Stimulated activated CD8-positive, alpha-beta memory T cell treated with anti-CD3 and anti-CD28 coated beads, Interleukin-4, amount 100 ng/mL, for 1 hour (primary cell): ENCODE data around the gene ATP6V0D1.

Experiments
- DNase-seq, 2 donors: peaks; one replicate each; pipeline ENCODE4 v3.0.0-alpha.2; 2020; ENCODE audit warnings: low read depth in 2 of 2, low spot score in 1 of 2

Gene ATP6V0D1

GRCh38 chr16:67409631-67410030 lies 71.3 kb downstream of the ATP6V0D1 start:
- no peak for DNase-seq

DNA sequence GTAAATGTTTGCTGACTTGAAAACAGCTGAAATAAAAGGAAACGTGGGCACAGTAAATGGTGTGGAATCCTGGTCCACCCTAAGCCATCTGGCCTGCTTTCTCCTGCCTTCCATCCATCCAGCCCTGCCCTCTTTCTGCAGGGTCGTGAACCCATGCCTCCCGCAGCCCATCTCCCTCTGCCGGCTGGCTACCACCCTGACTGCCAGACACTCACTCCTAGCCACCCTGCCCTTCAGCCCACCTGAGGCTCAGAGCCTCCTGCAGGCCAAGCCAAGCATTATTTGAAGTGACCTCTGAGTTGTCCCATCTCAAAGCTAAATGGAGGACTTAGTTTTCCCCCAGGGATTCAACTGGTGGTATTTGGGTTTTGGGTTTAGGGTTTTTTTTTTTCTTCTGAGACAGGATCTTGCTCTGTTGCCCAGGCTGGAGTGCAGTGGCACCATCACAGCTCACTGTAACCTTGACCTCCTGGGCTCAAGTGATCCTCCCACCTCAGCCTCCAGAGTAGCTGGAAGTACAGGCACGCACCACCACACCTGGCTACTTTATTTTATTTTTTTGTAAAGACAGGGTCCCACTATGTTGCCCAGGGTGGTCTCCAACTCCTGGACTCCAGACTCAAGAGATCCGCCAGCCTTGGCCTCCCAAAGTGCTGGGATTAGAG lies 73.0 kb downstream of the ATP6V0D1 start:
- no peak for DNase-seq

DNA sequence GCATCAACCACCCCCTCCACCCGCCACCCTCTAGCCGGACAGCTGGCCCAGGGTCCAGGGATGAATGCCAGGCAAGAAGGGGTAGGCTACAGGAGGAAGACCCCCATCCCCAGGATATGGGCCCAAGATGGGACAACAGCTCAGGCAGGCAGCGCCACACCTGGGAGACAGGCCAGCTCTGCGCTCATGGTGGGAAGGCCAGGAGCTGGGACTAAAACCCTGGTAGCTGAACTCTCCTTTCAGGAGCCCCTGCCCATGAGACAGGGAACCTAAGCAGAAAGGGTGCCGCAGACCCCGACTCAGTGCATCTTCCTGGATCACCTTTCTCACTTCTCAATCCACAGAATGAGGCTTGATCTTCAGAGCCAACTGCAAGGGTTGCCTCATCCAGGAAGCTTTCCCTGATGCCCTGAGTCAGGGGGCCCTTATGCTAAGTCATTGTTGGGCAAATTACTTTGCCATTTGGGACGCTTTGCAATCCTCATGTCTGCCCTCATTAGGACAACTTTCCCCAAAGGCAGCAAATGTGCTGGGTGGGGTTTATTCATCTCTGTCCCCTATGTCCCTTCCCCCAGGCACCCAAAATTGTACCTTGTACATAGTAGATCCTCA lies 73.7 kb downstream of the ATP6V0D1 start:
- no peak for DNase-seq

DNA sequence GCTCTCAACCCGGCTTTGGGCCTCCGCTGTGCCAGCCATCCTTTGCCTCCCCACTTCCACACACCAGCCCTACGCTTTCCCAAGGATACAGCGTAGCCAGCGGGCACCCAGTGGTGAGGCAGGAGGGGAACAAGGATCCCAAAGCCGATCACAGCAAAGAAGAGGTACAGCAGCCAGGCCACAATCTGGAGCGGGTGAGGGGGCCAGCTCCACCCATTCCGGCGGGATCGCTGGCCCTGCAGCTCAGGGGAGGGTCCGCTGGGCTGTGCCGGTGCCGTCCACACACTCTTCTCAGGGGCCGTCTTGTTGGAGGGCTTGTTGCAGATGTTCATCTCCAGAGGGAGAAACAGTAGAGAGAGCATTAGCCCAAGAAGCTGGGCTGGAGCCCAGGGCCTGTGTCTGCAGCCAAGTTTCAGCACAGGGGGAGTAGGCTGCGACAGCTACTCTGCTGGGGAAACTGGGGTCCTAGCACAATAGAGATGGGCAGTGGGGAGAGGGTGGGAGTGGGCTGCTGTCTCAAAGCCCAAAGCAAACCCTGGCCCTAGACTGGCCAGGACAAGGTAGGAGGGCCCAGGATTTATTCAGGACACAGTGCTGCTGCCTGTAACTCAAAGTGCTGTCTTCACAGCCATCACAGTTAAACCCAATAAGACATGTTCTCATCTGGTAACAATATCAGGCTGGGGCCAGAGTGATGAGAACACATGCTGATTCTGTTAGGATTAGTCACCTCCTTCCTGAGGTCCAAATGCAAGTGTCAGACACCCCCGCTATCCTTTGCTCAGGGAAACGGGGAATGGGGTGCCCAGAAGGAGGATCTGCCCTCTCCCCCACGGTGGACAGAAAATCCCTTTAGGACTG lies 74.6 kb downstream of the ATP6V0D1 start:
- no peak for DNase-seq

- no peak for DNase-seq
These were observed 75.6 kb downstream of the ATP6V0D1 start for GRCh38 chr16:67405336-67405735.

DNA sequence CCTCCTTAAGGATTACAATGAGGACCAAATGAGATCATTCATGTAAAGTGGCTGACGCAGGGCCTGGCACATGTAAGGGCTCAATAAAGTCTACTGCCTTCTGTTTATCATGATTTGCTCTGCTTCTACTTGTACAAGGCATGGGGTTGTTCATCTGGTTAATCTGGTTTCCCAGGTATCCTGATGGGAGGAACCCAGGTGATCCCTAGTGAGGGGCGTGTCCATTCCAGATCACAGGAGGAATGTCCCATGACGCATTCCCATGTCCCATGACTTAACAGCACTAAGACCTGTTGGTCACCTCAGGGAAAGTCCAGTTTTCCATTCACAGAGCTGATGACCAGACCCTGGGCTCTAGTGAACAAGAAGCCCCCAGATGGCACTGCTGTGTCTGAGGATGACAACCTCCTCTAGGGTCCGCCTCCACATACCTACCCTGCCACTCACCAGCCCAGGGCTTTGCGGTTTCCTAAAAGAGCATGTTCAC lies 76.2 kb downstream of the ATP6V0D1 start:
- DNase-seq = no peak

DNA sequence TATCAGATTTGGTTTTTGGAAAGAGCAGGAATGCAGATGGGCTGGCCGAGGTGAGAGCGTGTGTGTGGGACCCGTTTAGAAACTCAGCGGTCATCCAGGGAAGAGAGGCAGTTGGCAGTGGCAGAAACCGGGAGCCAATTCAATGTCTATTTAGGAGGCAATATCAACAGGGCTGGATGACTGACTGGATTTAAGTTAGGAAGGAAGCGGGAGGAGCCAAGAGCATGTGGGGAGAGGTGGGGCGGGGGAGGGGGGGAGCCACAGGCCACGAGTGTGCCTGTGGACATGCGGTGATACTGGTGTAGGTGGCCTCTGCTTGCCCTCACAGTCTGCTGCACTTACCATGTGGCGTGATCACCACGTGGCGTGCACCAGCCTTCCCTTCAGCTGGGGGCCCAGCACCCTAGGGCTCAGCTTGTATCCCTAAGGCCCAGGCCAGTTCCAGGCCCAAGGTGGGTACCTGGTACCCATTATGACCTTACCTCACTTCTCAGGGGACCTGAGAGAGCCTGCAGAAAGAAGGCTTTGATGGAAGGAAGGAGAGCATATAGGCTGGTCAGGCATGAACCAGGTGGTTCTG lies 76.9 kb downstream of the ATP6V0D1 start:
- no peak for DNase-seq

- no peak for DNase-seq
These were observed 80.1 kb downstream of the ATP6V0D1 start for GRCh38 chr16:67400901-67401300.

GRCh38 chr16:67399749-67400704 lies 80.9 kb downstream of the ATP6V0D1 start:
- DNase-seq = no peak

GRCh38 chr16:67399218-67399733 lies 81.7 kb downstream of the ATP6V0D1 start:
- DNase-seq = no peak

- no peak for DNase-seq
These were observed 82.3 kb downstream of the ATP6V0D1 start for GRCh38 chr16:67398546-67399217.

DNA sequence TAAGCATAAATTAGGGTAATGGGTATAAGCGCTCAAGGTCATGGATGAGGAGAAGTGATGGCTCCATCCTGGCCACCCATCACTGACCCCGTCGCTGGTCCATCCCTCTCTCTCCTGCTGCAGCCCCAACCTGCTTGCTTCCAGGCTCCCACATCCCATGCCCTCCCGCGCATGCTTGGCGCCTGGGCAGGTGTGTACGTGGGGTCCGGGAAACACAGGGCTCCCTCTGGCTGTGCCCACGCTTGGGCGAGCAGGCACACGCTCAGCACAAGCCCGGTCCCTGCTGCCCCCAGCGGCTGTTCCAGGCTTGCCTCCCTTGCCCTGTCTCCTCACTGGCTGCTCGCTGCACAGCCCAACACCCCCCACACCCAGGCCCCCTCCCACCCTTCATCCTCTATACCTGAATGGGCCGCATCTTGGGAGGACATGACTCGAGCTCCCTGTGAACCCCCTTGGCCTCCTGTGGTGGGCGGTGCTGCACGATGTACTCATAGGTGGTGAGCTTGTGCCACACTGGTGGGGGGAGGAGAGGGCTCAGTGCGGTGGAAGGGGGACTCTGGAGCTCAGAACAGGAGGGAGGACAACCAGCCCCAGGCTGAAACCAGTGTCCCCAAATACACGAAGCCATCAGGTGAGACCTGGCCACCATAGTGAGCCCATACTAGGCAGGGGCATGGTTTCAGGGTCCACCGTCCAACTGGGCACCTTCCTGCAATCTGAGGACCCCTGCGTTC lies 83.0 kb downstream of the ATP6V0D1 start:
- no peak for DNase-seq

DNA sequence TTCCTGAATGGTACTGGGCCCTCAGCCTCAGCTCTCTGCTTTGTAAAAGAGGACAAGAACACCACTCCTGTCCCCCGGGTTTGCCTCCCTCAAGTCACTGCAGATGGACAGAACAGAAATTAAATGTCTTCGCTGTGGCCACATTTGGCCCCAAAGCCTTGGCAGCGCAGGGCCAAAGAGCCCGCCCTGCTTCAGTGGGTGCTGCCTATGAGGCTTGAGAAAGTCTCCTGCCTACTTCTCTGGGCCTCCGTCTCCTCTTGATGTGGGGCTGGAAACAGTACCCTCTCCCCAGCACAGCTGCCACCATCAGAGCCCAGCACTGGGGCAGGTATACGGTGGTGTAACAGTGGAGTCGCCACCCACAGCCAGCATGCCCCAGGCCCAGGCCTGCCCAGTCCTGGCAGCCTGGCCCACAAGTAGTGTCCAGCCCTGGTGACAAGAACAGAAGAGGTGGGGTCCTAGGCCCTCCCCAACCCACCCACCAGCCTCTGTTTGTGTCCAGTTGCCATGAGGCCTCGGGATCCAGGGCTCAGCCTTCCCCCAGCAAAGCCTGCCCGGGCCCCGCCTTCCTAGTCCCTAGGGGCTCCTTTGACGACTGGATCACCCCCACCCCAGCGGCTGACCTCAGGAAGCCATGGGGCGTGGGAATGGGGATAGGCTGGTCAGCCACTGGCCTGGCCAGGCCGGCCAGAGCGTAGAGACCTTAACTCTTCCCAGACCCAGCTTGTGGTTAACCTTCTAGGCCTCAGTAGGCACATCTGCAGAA lies 83.7 kb downstream of the ATP6V0D1 start:
- no peak for DNase-seq

GRCh38 chr16:67396159-67397035 lies 84.6 kb downstream of the ATP6V0D1 start:
- DNase-seq = no peak

DNA sequence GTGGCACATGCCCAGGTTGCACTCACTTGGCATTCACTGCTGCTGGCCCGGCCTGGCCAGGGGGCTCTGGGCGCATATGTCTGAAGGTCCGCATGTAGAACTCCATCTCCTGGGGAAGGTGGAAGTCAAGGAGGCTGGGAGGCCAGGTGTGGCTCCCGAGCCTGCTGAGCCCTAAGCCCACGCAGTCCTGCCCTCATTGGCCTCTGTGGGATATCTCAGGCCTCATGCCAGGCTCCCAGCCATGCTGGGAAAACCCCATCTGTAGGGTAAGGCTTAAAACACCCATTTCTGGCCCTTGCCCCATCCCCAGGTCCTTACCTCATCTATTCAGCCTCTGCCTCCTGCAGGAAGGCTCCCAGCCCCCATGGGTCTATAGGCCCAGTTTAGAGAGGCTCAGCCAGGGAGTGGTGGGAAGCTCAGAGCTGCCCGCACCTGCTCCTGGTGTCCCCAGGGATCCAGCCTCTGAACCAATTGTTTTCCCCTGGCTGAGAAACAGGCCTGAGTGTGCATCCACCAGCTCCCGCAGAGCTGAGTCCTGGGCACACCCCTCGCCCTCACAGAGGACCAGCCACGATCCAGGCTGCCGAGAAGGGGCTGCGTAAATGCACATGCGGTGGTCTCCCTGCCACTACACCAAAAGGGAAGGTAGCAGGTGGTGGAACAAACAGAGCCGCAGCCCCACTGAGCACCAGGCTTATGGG lies 85.3 kb downstream of the ATP6V0D1 start:
- no peak for DNase-seq

DNA sequence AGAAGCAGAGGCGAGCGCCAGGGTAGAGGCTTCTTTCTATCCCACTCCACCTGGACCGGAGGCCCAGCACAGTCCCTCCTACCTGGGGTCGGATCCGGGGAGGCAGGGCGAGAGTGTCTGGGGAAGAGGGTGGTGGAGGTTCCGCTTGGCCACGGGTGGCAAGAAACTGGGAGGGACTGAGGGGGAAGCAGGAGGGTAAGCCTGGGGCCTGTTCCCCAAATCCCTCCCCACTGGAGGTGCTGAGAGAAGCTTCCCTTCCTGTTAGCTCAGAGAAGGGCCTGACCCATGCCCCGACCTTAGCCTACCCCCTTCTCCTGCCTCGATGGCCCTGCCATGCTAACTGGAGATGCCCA lies 85.9 kb downstream of the ATP6V0D1 start:
- no peak for DNase-seq
